Neuronal stem cell (in vitro differentiated cells): ENCODE results near the gene RPP25L.
A peak's percentile ranks its signal among the peaks of the same experiment; 100 is the strongest.
"Not testable (repeated sequence)": the region's sequence is repeated elsewhere in the genome, so short reads cannot be mapped to it uniquely, and the experiment has no call there.

ENCODE experiments used
- DNase-seq: peaks from one replicate; pipeline ENCODE4 v3.0.0-alpha.2; 2013; ENCODE audit warnings: low spot score
- H2AFZ ChIP-seq: one replicate; pipeline ENCODE4 v1.6.1; 2013; ENCODE audit warnings: mild to moderate bottlenecking, low read length, inconsistent platforms
- H2AK5ac ChIP-seq: 2 replicates; pipeline ENCODE4 v1.6.1; 2013; ENCODE audit warnings: low read depth, mild to moderate bottlenecking, inconsistent platforms, low read length, moderate library complexity, mixed read lengths
- H2BK120ac ChIP-seq: 2 replicates; pipeline ENCODE4 v1.6.1; 2013; ENCODE audit warnings: low read depth, mild to moderate bottlenecking, inconsistent platforms, low read length, moderate library complexity, mixed read lengths
- H2BK12ac ChIP-seq: one replicate; pipeline ENCODE4 v1.6.1; 2013; ENCODE audit warnings: low read length, inconsistent platforms
- H2BK15ac ChIP-seq: 2 replicates; pipeline ENCODE4 v1.6.1; 2013; ENCODE audit warnings: mild to moderate bottlenecking, low read length, inconsistent platforms, mixed read lengths
- H2BK5ac ChIP-seq: one replicate; pipeline ENCODE4 v1.6.1; 2013; ENCODE audit warnings: inconsistent platforms, mild to moderate bottlenecking, low read length, moderate library complexity
- H3K14ac ChIP-seq: one replicate; pipeline ENCODE4 v1.6.1; 2013; ENCODE audit warnings: low read length, inconsistent platforms
- H3K18ac ChIP-seq: 2 replicates; pipeline ENCODE4 v1.6.1; 2013; ENCODE audit warnings: low read length, inconsistent platforms
- H3K23ac ChIP-seq: 2 replicates; pipeline ENCODE4 v1.6.1; 2013; ENCODE audit warnings: low read depth, mild to moderate bottlenecking, mixed read lengths, low read length, inconsistent platforms; ENCODE audit not compliant: poor library complexity
- H3K27ac ChIP-seq: replicated peaks from 3 replicates; pipeline ENCODE4 v1.5.1; 2013; ENCODE audit warnings: low read length, inconsistent platforms
- H3K27me3 ChIP-seq, 3 experiments: 2 replicates each; pipeline ENCODE4 v1.6.1; 2013; ENCODE audit warnings: low read length in 3 of 3, mild to moderate bottlenecking in 2 of 3, inconsistent platforms in 1 of 3, low read depth in 1 of 3, mixed read lengths in 1 of 3, moderate library complexity in 1 of 3; ENCODE audit not compliant: control insufficient read depth in 3 of 3, insufficient read depth in 3 of 3
- H3K36me3 ChIP-seq, 2 donors: replicated peaks in 1 of 2; 2 replicates each; pipeline ENCODE4 v1.6.1; 2013; ENCODE audit warnings: low read length in 2 of 2; ENCODE audit not compliant: control insufficient read depth in 2 of 2, insufficient read depth in 2 of 2
- H3K4ac ChIP-seq: 2 replicates; pipeline ENCODE4 v1.6.1; 2013; ENCODE audit warnings: inconsistent platforms, mild to moderate bottlenecking, low read length, moderate library complexity
- H3K4me1 ChIP-seq, 2 donors: 1 replicate in 1 of 2; 2 replicates in 1 of 2; pipeline ENCODE4 v1.6.1; 2013; ENCODE audit warnings: low read length in 2 of 2, low read depth in 1 of 2; ENCODE audit not compliant: control insufficient read depth in 2 of 2, insufficient read depth in 1 of 2
- H3K4me2 ChIP-seq: one replicate; pipeline ENCODE4 v1.6.1; 2013; ENCODE audit warnings: mild to moderate bottlenecking, low read length, inconsistent platforms; ENCODE audit not compliant: insufficient read depth, poor library complexity, severe bottlenecking
- H3K4me3 ChIP-seq, 2 donors: 2 replicates each; pipeline ENCODE4 v1.5.1; 2013; ENCODE audit warnings: low read length in 2 of 2, mild to moderate bottlenecking in 2 of 2, inconsistent platforms in 1 of 2, moderate library complexity in 1 of 2
- H3K79me1 ChIP-seq: one replicate; pipeline ENCODE4 v1.6.1; 2013; ENCODE audit warnings: low read depth, mild to moderate bottlenecking, inconsistent platforms, low read length, moderate library complexity
- H3K9ac ChIP-seq: one replicate; pipeline ENCODE4 v1.6.1; 2013; ENCODE audit warnings: mild to moderate bottlenecking, low read depth, low read length, inconsistent platforms; ENCODE audit not compliant: poor library complexity
- H3K9me3 ChIP-seq, 2 donors: replicated peaks in 1 of 2; 2 replicates each; pipeline versions ENCODE3 to v1.6.1; 2013; ENCODE audit warnings: low read length in 2 of 2, mild to moderate bottlenecking in 2 of 2, inconsistent platforms in 1 of 2, low read depth in 1 of 2, mixed read lengths in 1 of 2, moderate library complexity in 1 of 2; ENCODE audit not compliant: control insufficient read depth in 2 of 2, insufficient read depth in 1 of 2
- H4K8ac ChIP-seq: one replicate; pipeline ENCODE4 v1.6.1; 2013; ENCODE audit warnings: low read depth, mild to moderate bottlenecking, inconsistent platforms, low read length, moderate library complexity
- H4K91ac ChIP-seq: one replicate; pipeline ENCODE4 v1.6.1; 2013; ENCODE audit warnings: low read length, low read depth, mild to moderate bottlenecking, inconsistent platforms; ENCODE audit not compliant: poor library complexity
- WGBS, 2 donors: extraction: QIAGEN DNeasy Blood & Tissue Kit; methylation state at CpG; one replicate each; pipeline ENCODE4 v1.1.7; 2013; ENCODE audit warnings: missing lambda C conversion rate in 2 of 2, mixed read lengths in 1 of 2; ENCODE audit not compliant: insufficient read length in 2 of 2, insufficient replicate concordance in 1 of 2; ENCODE audit errors: extremely low coverage in 2 of 2; 5-methylcytosine and 5-hydroxymethylcytosine counted together

The RPP25L gene

DNA sequence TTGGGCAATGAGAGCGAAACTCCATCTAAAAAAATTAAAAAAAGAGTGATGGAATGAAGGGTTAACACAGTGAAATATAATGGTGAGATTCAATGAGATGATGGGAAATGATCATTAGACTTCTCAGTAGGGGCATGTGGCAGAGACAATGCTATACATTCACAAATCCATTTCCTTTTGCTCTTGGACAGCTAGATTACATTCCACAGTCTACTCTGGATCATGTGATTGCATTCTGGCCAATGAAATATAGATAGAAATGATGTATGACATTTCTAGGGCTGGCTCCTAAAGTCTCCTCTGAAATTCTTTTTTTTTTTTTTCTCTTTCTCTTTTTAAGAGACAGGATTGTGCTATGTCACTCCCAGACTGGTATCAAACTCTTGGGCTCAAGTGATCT is 30.8 kb upstream of the RPP25L start:
- no peak overlapping the region for H2BK15ac ChIP-seq
- H3K4ac ChIP-seq = no peak overlapping the region
- H3K14ac ChIP-seq = no peak overlapping the region
- H3K4me3 ChIP-seq = no peak overlapping the region
- H2AK5ac ChIP-seq = no peak overlapping the region
- no peak overlapping the region for H3K27ac ChIP-seq
- DNase-seq = no peak
- no peak overlapping the region for H4K91ac ChIP-seq
- no peak overlapping the region for H2BK120ac ChIP-seq
- H2AFZ ChIP-seq = no peak overlapping the region
- no peak overlapping the region for H3K23ac ChIP-seq
- no peaks in the 10 kb centered on the region for H3K36me3 ChIP-seq
- peaks cover 0 to 2% of the 10 kb centered on the region in 2 donors for H3K9me3 ChIP-seq
- H3K9ac ChIP-seq = no peak overlapping the region
- peaks cover 12 to 17% of the 10 kb centered on the region in 2 donors for H3K4me1 ChIP-seq
- H4K8ac ChIP-seq = no peak overlapping the region
- H2BK5ac ChIP-seq = no peak overlapping the region
- H2BK12ac ChIP-seq = no peak overlapping the region
- H3K27me3 ChIP-seq = no peaks in the 10 kb centered on the region
- no peak overlapping the region for H3K18ac ChIP-seq
- H3K4me2 ChIP-seq = no peak overlapping the region
- H3K79me1 ChIP-seq = no peaks in the 10 kb centered on the region
- WGBS, 2 donors = no CpG with 5 or more reads among the region's 1 CpG

GRCh38 chr9:34639322-34639721 is 27.4 kb upstream of the RPP25L start:
- not testable (repeated sequence) for H3K27ac ChIP-seq, H2BK15ac ChIP-seq, DNase-seq, H3K4ac ChIP-seq, H2BK12ac ChIP-seq, H2BK5ac ChIP-seq, H3K27me3 ChIP-seq, H2BK120ac ChIP-seq, H2AFZ ChIP-seq, H3K14ac ChIP-seq, H4K8ac ChIP-seq, H3K9ac ChIP-seq, H4K91ac ChIP-seq, H3K9me3 ChIP-seq, H3K4me3 ChIP-seq, H3K4me2 ChIP-seq, H3K23ac ChIP-seq, H2AK5ac ChIP-seq, H3K18ac ChIP-seq
- Histone ChIP-seq H3K79me1 (peaks cover 11% of the 10 kb centered on the region), H3K36me3 (peaks cover 7 to 15% of the 10 kb centered on the region in 2 donors), H3K4me1 (peaks cover 8 to 15% of the 10 kb centered on the region in 2 donors)
- no CpG with 5 or more reads among the region's 8 CpGs for WGBS, 2 donors

GRCh38 chr9:34638138-34638445 is 26.2 kb upstream of the RPP25L start:
- H3K4me1 ChIP-seq = peaks cover 8 to 20% of the 10 kb centered on the region in 2 donors
- WGBS, 2 donors = no CpG with 5 or more reads among the region's 7 CpGs

DNA sequence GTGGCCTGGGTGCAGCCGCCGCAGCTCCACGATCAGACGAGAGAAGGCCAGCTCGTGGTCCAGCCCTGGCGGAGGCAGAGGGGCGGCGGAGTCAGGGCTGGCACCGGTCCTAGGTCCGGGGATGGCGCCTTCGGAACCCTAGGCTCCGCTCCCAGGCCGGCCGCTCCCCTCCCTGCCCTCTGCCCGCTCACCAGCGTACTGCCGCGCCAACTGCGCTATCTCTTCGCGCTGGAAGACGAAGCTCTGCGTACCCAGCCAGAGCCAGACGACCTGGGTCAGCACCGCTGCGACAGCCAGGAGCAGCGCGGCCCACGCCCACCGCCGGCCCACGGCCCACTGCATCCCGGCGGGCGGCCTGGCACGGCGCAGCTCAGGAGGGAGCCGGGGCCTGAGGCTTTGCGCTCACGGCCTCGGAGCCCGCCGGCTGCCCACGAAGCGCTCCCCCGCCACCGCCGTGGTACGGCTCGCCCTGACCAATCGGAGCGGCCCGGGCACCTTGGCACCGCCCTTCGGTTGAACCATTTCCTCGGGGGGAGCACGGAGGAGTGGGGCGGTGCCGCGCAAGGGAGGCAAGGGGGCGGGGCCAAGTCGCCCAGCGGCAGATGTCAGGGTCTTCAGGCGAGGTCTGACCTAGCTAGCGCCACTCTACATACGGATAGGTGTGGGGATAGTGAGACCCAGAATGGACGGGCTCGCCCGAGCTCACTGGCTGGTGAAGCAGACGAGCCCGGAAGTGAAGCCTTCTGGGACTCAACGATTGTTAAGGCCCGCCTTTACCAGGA is 25.6 kb upstream of the RPP25L start, which contains the start of gene SIGMAR1:
SIGMAR1 (minus strand) TSS at position 432 of the 782 bp plus-strand sequence; CDS start at position 342, 90 bp downstream.
- Histone ChIP-seq H2AK5ac (peak within 1 kb of the TSS; percentile 98), H3K4me2 (peak within 1 kb of the TSS; percentile 96), H3K4me3 (peak within 1 kb of the TSS; percentile 90 to 92), H4K91ac (peak within 1 kb of the TSS; percentile 94), H3K9ac (peak within 1 kb of the TSS; percentile 99), H2BK15ac (peak within 1 kb of the TSS; percentile 92), H3K18ac (peak within 1 kb of the TSS; percentile 95), H3K4me1 (peaks cover 8 to 22% of the 10 kb centered on the region in 2 donors), H3K36me3 (peaks cover 7 to 15% of the 10 kb centered on the region in 2 donors), H2BK5ac (peak within 1 kb of the TSS; percentile 62), H2BK12ac (no peak within 1 kb of the TSS), H3K27ac (no peak within 1 kb of the TSS), H3K4ac (peak within 1 kb of the TSS; percentile 100), H3K27me3 (no peaks in the 10 kb centered on the region), H3K9me3 (no peaks in the 10 kb centered on the region), H3K23ac (peak within 1 kb of the TSS; percentile 97), H2BK120ac (peak within 1 kb of the TSS; percentile 48), H2AFZ (peak within 1 kb of the TSS; percentile 100), H3K14ac (peak within 1 kb of the TSS; percentile 100), H3K79me1 (peaks cover 11% of the 10 kb centered on the region), H4K8ac (no peak within 1 kb of the TSS)
- WGBS, 2 donors = no CpG with 5 or more reads among the region's 74 CpGs
- peak; percentile 94 for DNase-seq

More at GRCh38 chr9:34638138-34638445, 26.2 kb upstream of the RPP25L start:
- Histone ChIP-seq H3K4me2 (peak overlapping the region; percentile 23), H2BK12ac (no peak overlapping the region), H3K4me3 (peak overlapping the region; percentile 67 to 90), H3K79me1 (peaks cover 11% of the 10 kb centered on the region), H3K27me3 (no peaks in the 10 kb centered on the region), H3K36me3 (peaks cover 7 to 15% of the 10 kb centered on the region in 2 donors), H2AFZ (peak overlapping the region; percentile 100), H4K8ac (no peak overlapping the region), H2BK5ac (peak overlapping the region; percentile 62), H3K27ac (no peak overlapping the region), H2BK120ac (no peak overlapping the region), H3K9me3 (no peaks in the 10 kb centered on the region), H4K91ac (peak overlapping the region; percentile 76), H3K18ac (no peak overlapping the region), H2AK5ac (no peak overlapping the region), H3K9ac (no peak overlapping the region), H3K4ac (no peak overlapping the region), H3K23ac (peak overlapping the region; percentile 97), H3K14ac (no peak overlapping the region), H2BK15ac (no peak overlapping the region)
- DNase-seq = no peak
